Measurements from ENCODE around the gene SEC61A2. TPM values are rescaled to one million over a fixed set of nuclear protein-coding genes. Genes with fewer than 3 reads are reported as not detected.

SEC61A2 gene
- total RNA-seq, 6 experiments from 2014 or later = 3.6 to 7.5 (median 6.5) TPM

DNA sequence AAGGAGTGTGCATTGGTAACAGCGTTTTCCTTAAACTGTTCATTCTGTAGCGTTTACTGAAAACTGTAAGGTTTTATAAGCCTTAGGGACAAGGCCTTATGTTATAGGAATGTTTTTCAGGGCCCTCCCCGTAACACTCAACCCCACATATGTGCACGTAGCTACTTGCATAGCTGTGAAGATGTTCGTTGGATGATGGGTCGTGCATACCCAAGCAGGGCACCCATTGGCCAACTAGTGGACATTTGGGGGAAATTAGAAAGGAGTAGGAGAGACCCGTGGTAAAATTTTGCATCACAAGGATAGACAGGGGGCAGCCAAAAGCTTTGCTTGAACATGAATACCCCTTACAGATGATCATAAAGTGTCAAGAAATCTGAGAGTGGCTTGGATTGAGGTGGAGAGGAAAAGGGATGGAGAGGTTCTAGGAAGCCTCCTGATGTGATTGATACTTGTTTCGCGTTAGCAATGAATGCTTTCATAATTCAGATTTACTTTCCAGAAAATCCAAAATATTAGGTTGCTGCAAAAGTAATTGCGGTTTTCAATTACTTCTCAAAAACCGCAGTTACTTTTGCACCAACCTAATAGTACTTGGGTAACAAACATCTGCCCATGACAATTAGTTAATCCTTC, 878 bp downstream of the SEC61A2 start:
- Histone ChIP-seq H3K4me3 (peak overlapping the region; percentile 71 to 93 (median 91)), H3K36me3 (peaks cover 0 to 2% (median 0%) of the 10 kb centered on the region in 4 donors), H3K27me3 (no peaks in the 10 kb centered on the region), H3K4me1 (no peaks in the 10 kb centered on the region), H3K27ac (no peak overlapping the region), H3K9me3 (no peaks in the 10 kb centered on the region)
- TF ChIP-seq CTCF (IDR thresholded peaks at IDR 0.05) (peak; percentile 27 to 44 (median 35)), POLR2A (IDR thresholded peaks at IDR 0.05) (no peak)
- 31% methylated on average over 11 of the region's 11 CpGs for WGBS (ENCODE audit: insufficient coverage, low coverage, low lambda C conversion rate, missing lambda C conversion rate)
- no peak for DNase-seq
- peak in 2 of 4 donors; percentile 6 to 26 for ATAC-seq
- intact Hi-C loops (cut with DNase I) = no loop called here

DNA sequence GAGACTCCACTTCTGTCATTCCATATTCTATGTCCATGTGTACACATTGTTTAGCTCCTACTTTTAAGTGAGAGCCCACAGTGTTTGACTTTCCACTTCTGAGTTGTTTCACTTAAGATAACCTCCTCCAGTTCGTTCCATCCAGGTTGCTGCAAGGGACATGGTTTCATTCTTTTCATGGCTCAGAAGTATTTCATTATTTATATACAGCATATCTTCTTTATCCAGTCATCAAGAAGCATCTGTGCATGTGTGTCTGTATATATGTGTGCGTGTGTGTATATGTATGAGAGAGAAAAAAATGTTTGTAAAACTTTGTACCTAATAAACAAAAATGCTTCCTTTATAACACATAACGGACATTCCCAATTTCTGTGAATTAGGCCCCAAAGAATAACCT, 6.2 kb downstream of the SEC61A2 start:
- ATAC-seq (no peak), DNase-seq (no peak)
- Histone ChIP-seq H3K9me3 (no peaks in the 10 kb centered on the region), H3K4me1 (no peaks in the 10 kb centered on the region), H3K4me3 (no peak overlapping the region), H3K27ac (no peak overlapping the region), H3K36me3 (peaks cover 0 to 9% (median 5%) of the 10 kb centered on the region in 4 donors), H3K27me3 (no peaks in the 10 kb centered on the region)
- intact Hi-C loops (cut with DNase I) = no loop called here
- 86% methylated on average over 3 of the region's 3 CpGs for WGBS (ENCODE audit: insufficient coverage, low coverage, low lambda C conversion rate, missing lambda C conversion rate)
- TF ChIP-seq CTCF (IDR thresholded peaks at IDR 0.05) (no peak), POLR2A (IDR thresholded peaks at IDR 0.05) (no peak)

DNA sequence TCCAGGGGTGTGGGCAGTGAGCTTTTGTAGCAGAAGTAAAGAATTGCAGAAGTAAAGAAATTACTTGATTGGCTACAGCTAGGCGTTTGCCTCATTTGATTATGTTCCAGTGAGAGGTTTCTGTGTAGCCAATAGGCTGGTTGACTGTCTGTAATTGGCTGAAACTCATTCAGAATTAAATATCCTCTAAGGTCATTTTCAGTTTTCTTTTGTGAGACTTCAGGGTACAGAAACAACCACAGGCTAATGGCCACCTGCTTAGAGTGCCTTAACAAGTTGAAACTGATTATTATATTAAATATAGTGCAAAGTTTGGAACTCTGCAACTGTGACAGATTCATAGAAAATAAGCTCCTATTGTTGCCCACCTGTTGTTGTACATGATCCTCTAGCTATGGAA, 10.6 kb downstream of the SEC61A2 start:
- 100% methylated on average over 1 of the region's 1 CpG for WGBS (ENCODE audit: insufficient coverage, low coverage, low lambda C conversion rate, missing lambda C conversion rate)
- H3K27me3 ChIP-seq = no peaks in the 10 kb centered on the region
- no peak for DNase-seq
- H3K4me3 ChIP-seq = no peak overlapping the region
- H3K4me1 ChIP-seq = no peaks in the 10 kb centered on the region
- TF ChIP-seq POLR2A (IDR thresholded peaks at IDR 0.05) (no peak), CTCF (IDR thresholded peaks at IDR 0.05) (no peak)
- no peak for ATAC-seq
- no peaks in the 10 kb centered on the region for H3K9me3 ChIP-seq
- H3K27ac ChIP-seq = no peak overlapping the region
- peaks cover 0 to 28% (median 13%) of the 10 kb centered on the region in 4 donors for H3K36me3 ChIP-seq
- intact Hi-C loops (cut with DNase I) = no loop called here

DNA sequence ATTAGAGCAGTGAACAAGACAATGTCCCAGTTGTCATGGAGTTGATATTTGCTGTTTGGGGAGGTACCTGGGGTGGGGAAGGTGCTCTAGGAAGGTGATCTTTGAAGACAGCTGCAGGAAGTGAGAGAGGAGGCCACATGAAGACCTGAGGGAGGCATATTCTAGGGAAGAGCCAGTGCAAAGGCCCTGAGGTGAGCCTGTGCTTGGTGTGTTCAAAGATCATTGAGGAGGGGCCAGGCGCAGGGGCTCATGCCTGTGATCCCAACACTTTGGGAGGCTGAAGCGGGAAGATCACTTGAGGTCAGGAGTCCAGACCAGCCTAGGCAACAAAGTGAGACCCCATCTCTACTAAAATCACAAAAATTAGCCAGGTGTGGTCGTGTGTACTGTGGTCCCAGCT, 15.1 kb downstream of the SEC61A2 start:
- no peak overlapping the region for H3K27ac ChIP-seq
- H3K4me3 ChIP-seq = no peak overlapping the region
- peaks cover 0 to 27% (median 9%) of the 10 kb centered on the region in 4 donors for H3K36me3 ChIP-seq
- H3K27me3 ChIP-seq = no peaks in the 10 kb centered on the region
- H3K4me1 ChIP-seq = no peaks in the 10 kb centered on the region
- no peak for TF ChIP-seq CTCF (IDR thresholded peaks at IDR 0.05)
- no peak for TF ChIP-seq POLR2A (IDR thresholded peaks at IDR 0.05)
- intact Hi-C loops (cut with DNase I) = no loop called here
- ATAC-seq (no peak), DNase-seq (no peak)
- WGBS (ENCODE audit: insufficient coverage, low coverage, low lambda C conversion rate, missing lambda C conversion rate) = 100% methylated on average over 1 of the region's 3 CpGs
- H3K9me3 ChIP-seq = no peaks in the 10 kb centered on the region

Measured in right lobe of liver (tissue), 6 donors.